ENCODE measurements around the gene CADM1. TPM values are rescaled to one million over a fixed set of nuclear protein-coding genes. Genes with fewer than 3 reads are reported as not detected.

The CADM1 gene
- total and polyA plus RNA-seq, 10 donors = 1.4 to 18.8 (median 10.4) TPM

DNA sequence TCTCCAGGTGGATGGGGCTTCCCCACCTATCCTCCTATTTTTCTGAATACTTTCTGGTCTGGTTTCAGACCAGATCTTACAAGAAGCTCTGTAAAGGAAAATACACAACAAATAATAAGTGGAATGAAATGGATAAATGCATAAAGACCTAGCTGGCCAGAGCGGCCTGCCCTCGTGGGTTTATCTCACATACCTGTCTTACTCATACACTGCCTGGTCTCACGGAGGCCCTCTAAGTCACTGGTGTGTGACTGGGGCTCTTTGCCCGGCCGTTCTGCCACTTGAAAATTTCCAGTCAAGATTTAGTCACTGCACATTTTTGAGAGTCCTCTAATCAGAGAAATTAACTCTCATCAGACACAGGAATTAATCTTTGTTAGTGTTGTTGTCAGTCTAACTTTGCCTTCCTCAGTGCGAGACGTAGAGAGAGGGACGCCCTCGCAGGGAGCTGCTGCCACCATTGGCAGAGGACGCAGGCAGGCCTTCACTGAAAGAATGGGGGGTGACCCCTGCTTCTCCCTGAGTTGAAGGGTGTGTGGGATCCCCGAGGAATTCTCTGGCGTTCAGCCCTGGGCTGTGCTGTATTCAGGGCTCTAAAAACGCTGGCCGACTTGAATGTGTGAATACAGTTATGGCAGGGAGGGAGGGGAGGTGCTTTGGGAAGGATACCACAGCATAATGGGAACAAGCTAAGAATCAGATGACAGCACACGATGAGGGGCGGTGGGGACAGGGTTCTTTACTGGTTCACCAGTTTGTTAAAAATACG, 46.3 kb upstream of the CADM1 start:
- intact Hi-C loops (cut with DNase I; ENCODE audit: low total_unique reads) = no loop called here

DNA sequence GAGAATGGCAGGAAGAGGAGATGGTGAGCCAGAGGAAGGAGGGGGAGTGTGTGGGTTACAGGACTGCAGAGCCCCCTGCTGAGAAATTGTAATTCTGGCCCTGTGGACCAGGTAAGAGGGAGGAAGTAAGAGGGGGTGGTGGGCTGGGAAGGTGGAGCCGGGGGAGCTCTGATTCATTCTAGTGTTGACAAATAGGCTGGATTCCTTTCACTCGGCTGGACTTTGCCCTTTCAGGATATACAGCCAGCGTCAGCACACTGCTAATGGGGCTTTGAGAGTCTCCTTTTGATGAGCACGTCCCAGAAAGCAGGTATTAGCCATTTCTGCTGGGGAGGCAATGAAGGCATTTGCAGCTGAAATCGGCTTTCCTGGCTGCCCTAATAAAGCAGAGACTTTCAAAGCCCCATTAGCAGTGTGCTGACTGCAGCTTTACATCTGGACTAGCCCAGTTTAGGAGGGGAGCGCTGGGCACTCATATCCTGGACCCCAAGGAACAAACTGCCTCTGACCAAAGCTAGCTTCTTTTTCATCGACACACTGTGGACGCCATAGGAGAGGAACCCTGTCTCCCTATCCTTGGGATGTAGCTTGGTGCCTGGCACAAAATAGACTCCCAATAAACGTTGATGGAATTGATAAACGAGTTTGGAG, 44.8 kb upstream of the CADM1 start:
- 43 to 46% (median 43%) methylated on average over 10 of the region's 10 CpGs for WGBS, 5 donors
- Histone ChIP-seq H3K4me3 (no peak overlapping the region), H3K4me1 (no peaks in the 10 kb centered on the region), H3K27me3 (replicated peaks in 1 of 7) (peaks cover 0 to 6% (median 0%) of the 10 kb centered on the region in 7 donors), H3K27ac (no peak overlapping the region), H3K9me3 (no peaks in the 10 kb centered on the region), H3K36me3 (no peaks in the 10 kb centered on the region)
- TF ChIP-seq, protein P1, sequence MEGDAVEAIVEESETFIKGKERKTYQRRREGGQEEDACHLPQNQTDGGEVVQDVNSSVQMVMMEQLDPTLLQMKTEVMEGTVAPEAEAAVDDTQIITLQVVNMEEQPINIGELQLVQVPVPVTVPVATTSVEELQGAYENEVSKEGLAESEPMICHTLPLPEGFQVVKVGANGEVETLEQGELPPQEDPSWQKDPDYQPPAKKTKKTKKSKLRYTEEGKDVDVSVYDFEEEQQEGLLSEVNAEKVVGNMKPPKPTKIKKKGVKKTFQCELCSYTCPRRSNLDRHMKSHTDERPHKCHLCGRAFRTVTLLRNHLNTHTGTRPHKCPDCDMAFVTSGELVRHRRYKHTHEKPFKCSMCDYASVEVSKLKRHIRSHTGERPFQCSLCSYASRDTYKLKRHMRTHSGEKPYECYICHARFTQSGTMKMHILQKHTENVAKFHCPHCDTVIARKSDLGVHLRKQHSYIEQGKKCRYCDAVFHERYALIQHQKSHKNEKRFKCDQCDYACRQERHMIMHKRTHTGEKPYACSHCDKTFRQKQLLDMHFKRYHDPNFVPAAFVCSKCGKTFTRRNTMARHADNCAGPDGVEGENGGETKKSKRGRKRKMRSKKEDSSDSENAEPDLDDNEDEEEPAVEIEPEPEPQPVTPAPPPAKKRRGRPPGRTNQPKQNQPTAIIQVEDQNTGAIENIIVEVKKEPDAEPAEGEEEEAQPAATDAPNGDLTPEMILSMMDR (IDR thresholded peaks at IDR 0.05 in 8 of 11, conservative IDR thresholded peaks at IDR 0.05 in 3 of 11) = no peak
- DNase-seq = no peak
- intact Hi-C loops (cut with DNase I; ENCODE audit: low total_unique reads) = no loop called here

More for the DNA sequence above, 46.3 kb upstream of the CADM1 start:
- WGBS, 5 donors = 81 to 90% (median 82%) methylated on average over 17 of the region's 17 CpGs
- Histone ChIP-seq H3K9me3 (no peaks in the 10 kb centered on the region), H3K27me3 (replicated peaks in 1 of 7) (peaks cover 0 to 6% (median 0%) of the 10 kb centered on the region in 7 donors), H3K4me1 (no peaks in the 10 kb centered on the region), H3K4me3 (no peak overlapping the region), H3K36me3 (no peaks in the 10 kb centered on the region), H3K27ac (no peak overlapping the region)
- TF ChIP-seq, protein P1 (IDR thresholded peaks at IDR 0.05 in 8 of 11, conservative IDR thresholded peaks at IDR 0.05 in 3 of 11) = no peak
- no peak for TF ChIP-seq POLR2A (IDR thresholded peaks at IDR 0.05)
- TF ChIP-seq POLR2AphosphoS5 (IDR thresholded peaks at IDR 0.05) = no peak
- no peak for DNase-seq

DNA sequence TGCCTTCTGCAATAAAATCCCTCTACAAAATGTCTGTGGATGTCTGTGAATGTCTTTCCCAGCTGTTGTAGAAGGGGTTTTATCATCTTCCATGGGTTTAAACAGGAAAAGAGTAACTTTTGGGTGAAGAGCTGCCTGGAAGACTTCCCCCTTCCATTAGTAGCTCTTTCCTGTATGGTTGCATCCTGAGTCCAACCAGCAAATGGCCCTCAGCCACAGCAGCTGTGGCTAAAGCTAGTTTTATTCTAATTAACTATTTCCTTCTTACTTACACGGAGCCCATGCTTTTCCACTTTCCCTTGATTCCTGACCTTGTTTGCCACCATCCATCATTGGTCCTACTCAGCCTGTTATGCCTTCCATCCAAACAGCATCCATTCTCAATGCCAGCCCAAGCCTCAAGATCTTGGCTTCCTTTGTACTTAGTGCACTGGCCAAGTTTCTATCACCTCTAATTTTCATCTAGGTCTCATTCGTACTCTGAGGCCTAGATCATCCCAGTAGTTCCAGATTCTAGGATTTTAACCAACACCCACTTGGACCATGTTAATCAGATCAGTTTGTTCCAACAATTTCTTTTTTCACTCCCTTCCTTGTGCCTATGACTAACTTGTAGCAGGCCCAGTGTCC, 41.5 kb upstream of the CADM1 start:
- Histone ChIP-seq H3K9me3 (no peaks in the 10 kb centered on the region), H3K4me3 (no peak overlapping the region), H3K36me3 (no peaks in the 10 kb centered on the region), H3K27me3 (replicated peaks in 1 of 7) (peaks cover 0 to 6% (median 0%) of the 10 kb centered on the region in 7 donors), H3K4me1 (no peaks in the 10 kb centered on the region), H3K27ac (no peak overlapping the region)
- intact Hi-C loops (cut with DNase I; ENCODE audit: low total_unique reads) = no loop called here
- DNase-seq = no peak
- WGBS, 5 donors = 45 to 55% (median 52%) methylated on average over 2 of the region's 2 CpGs
- no peak for TF ChIP-seq POLR2AphosphoS5 (IDR thresholded peaks at IDR 0.05)
- TF ChIP-seq, protein P1 (IDR thresholded peaks at IDR 0.05 in 8 of 11, conservative IDR thresholded peaks at IDR 0.05 in 3 of 11) = no peak
- TF ChIP-seq POLR2A (IDR thresholded peaks at IDR 0.05) = no peak

DNA sequence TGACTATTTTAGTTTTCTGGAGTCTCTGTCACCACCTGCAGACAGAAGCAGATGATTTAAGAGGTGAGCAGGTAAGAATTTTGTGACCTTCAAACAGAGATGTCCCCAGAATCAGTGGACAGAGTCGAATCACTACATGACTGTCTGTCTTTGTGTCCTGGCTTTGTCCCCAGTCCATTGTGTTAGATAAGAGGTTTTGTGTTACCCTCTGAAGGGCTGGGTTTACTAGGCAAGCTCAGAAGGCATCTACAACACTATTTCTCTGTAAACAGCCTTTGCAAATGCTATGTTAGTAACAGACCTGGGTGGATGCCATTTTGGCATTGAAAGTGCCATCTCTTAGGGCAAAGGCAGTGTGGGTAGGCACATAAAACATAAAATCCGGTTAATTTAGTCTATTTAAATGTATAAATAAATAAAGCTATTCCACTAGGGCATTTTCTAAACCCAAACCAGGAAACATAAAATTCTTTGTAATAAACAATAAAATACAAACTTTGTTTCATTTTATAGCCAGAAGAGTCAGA, 40.3 kb upstream of the CADM1 start:
- DNase-seq = no peak
- Histone ChIP-seq H3K27ac (no peak overlapping the region), H3K9me3 (no peaks in the 10 kb centered on the region), H3K36me3 (no peaks in the 10 kb centered on the region), H3K27me3 (replicated peaks in 1 of 7) (peaks cover 0 to 6% (median 0%) of the 10 kb centered on the region in 7 donors), H3K4me3 (no peak overlapping the region), H3K4me1 (no peaks in the 10 kb centered on the region)
- intact Hi-C loops (cut with DNase I; ENCODE audit: low total_unique reads) = no loop called here
- 56 to 76% (median 64%) methylated on average over 2 of the region's 2 CpGs for WGBS, 5 donors
- TF ChIP-seq, protein P1 (IDR thresholded peaks at IDR 0.05 in 8 of 11, conservative IDR thresholded peaks at IDR 0.05 in 3 of 11) = no peak
- TF ChIP-seq POLR2AphosphoS5 (IDR thresholded peaks at IDR 0.05) (no peak), POLR2A (IDR thresholded peaks at IDR 0.05) (no peak)
